ENCODE measurements around the gene TRIO.

Gene TRIO

GRCh38 chr5:14158890-14159666 lies 15.9 kb downstream of the TRIO start:
- no peak overlapping the region for H2AFZ ChIP-seq
- H3K79me2 ChIP-seq = peaks cover 77% of the 10 kb centered on the region
- no peaks in the 10 kb centered on the region for H3K36me3 ChIP-seq (ENCODE audit: control insufficient read depth, insufficient read depth, low read length)
- no peaks in the 10 kb centered on the region for H3K27me3 ChIP-seq (ENCODE audit: control insufficient read depth, insufficient read depth, low read length)
- H3K4me1 ChIP-seq = peaks cover 21% of the 10 kb centered on the region
- no peaks in the 10 kb centered on the region for H3K9me3 ChIP-seq (ENCODE audit: control insufficient read depth, low read length)
- no peak overlapping the region for H3K9ac ChIP-seq
- no peak for TF ChIP-seq CTCF (IDR thresholded peaks at IDR 0.05)
- no peak overlapping the region for H3K4me2 ChIP-seq (ENCODE audit: low read length)
- H3K4me3 ChIP-seq (ENCODE audit: low read depth, low read length) = no peak overlapping the region
- no peak overlapping the region for H3K27ac ChIP-seq

- TF ChIP-seq CTCF (IDR thresholded peaks at IDR 0.05) = no peak
- Histone ChIP-seq H2AFZ (no peak overlapping the region), H3K9me3 (ENCODE audit: control insufficient read depth, low read length) (no peaks in the 10 kb centered on the region), H3K4me1 (peaks cover 9% of the 10 kb centered on the region), H3K27me3 (ENCODE audit: control insufficient read depth, insufficient read depth, low read length) (no peaks in the 10 kb centered on the region), H3K79me2 (peaks cover 78% of the 10 kb centered on the region), H3K9ac (no peak overlapping the region), H3K4me3 (ENCODE audit: low read depth, low read length) (no peak overlapping the region), H3K27ac (no peak overlapping the region), H3K36me3 (ENCODE audit: control insufficient read depth, insufficient read depth, low read length) (no peaks in the 10 kb centered on the region), H3K4me2 (ENCODE audit: low read length) (no peak overlapping the region)
Measured at GRCh38 chr5:14161825-14162556, 18.8 kb downstream of the TRIO start.

GRCh38 chr5:14164164-14165163 lies 21.3 kb downstream of the TRIO start:
- no peak for TF ChIP-seq CTCF (IDR thresholded peaks at IDR 0.05)
- Histone ChIP-seq H3K9me3 (ENCODE audit: control insufficient read depth, low read length) (no peaks in the 10 kb centered on the region), H3K36me3 (ENCODE audit: control insufficient read depth, insufficient read depth, low read length) (no peaks in the 10 kb centered on the region), H3K79me2 (peaks cover 64% of the 10 kb centered on the region), H2AFZ (no peak overlapping the region), H3K27ac (no peak overlapping the region), H3K4me2 (ENCODE audit: low read length) (no peak overlapping the region), H3K27me3 (ENCODE audit: control insufficient read depth, insufficient read depth, low read length) (no peaks in the 10 kb centered on the region), H3K4me3 (ENCODE audit: low read depth, low read length) (no peak overlapping the region), H3K9ac (no peak overlapping the region), H3K4me1 (peaks cover 9% of the 10 kb centered on the region)

- Histone ChIP-seq H3K79me2 (peaks cover 67% of the 10 kb centered on the region), H2AFZ (no peak overlapping the region), H3K4me1 (peaks cover 9% of the 10 kb centered on the region), H3K4me2 (ENCODE audit: low read length) (no peak overlapping the region), H3K27me3 (ENCODE audit: control insufficient read depth, insufficient read depth, low read length) (no peaks in the 10 kb centered on the region), H3K27ac (no peak overlapping the region), H3K9ac (no peak overlapping the region), H3K9me3 (ENCODE audit: control insufficient read depth, low read length) (no peaks in the 10 kb centered on the region), H3K36me3 (ENCODE audit: control insufficient read depth, insufficient read depth, low read length) (no peaks in the 10 kb centered on the region), H3K4me3 (ENCODE audit: low read depth, low read length) (no peak overlapping the region)
- no peak for TF ChIP-seq CTCF (IDR thresholded peaks at IDR 0.05)
Measured at GRCh38 chr5:14165375-14166106, 22.4 kb downstream of the TRIO start.
